Lung (tissue), 12 donors: ENCODE data around the gene TAS1R2. TPM values are rescaled to one million over a fixed set of nuclear protein-coding genes. Genes with fewer than 3 reads are reported as not detected.

Source experiments
- ATAC-seq: fragments of 200-7000 bp; cut with Tn5 transposase; one replicate; pipeline ENCODE4 v1.9.1; 2020; ENCODE audit warnings: moderate number of reproducible peaks; ENCODE audit not compliant: insufficient read depth, low FRiP score
- DNase-seq, 3 donors: peaks; one replicate each; pipeline ENCODE4 v3.0.0-alpha.2; 2013 to 2017
- H3K27ac ChIP-seq, 2 donors: one replicate each; pipeline ENCODE4 v1.5.1; 2013; ENCODE audit warnings: mild to moderate bottlenecking in 2 of 2, moderate library complexity in 2 of 2, control low read depth in 1 of 2, inconsistent platforms in 1 of 2, low read depth in 1 of 2, low read length in 1 of 2
- H3K27me3 ChIP-seq, 3 donors: one replicate each; pipeline ENCODE4 v1.5.1; 2013; ENCODE audit warnings: low read length in 2 of 3; ENCODE audit not compliant: control insufficient read depth in 3 of 3, insufficient read depth in 3 of 3
- H3K36me3 ChIP-seq, 4 donors: one replicate each; pipeline ENCODE4 v1.5.1; 2013; ENCODE audit warnings: low read length in 4 of 4, mild to moderate bottlenecking in 1 of 4, moderate library complexity in 1 of 4; ENCODE audit not compliant: control insufficient read depth in 4 of 4, insufficient read depth in 4 of 4
- H3K4me1 ChIP-seq, 5 donors: one replicate each; pipeline ENCODE4 v1.5.1; 2013; ENCODE audit warnings: low read length in 5 of 5, mild to moderate bottlenecking in 2 of 5, moderate library complexity in 1 of 5; ENCODE audit not compliant: control insufficient read depth in 5 of 5, insufficient read depth in 5 of 5
- H3K4me3 ChIP-seq: one replicate; pipeline ENCODE4 v1.5.1; 2013; ENCODE audit warnings: mild to moderate bottlenecking, control low read depth, moderate library complexity
- H3K9ac ChIP-seq, 2 donors: one replicate each; pipeline ENCODE4 v1.5.1; 2013; ENCODE audit warnings: low read length in 2 of 2, control low read depth in 1 of 2; ENCODE audit not compliant: insufficient read depth in 1 of 2
- H3K9me3 ChIP-seq, 4 donors: one replicate each; pipeline ENCODE4 v1.5.1; 2013; ENCODE audit warnings: low read length in 3 of 4, mild to moderate bottlenecking in 1 of 4, moderate library complexity in 1 of 4; ENCODE audit not compliant: control insufficient read depth in 4 of 4, insufficient read depth in 3 of 4
- CTCF ChIP-seq: IDR thresholded peaks from 2 replicates; pipeline ENCODE4 v1.5.1; 2012; ENCODE audit warnings: mild to moderate bottlenecking; ENCODE audit errors: control extremely low read depth, extremely low read depth
- WGBS, 2 donors: extraction: QIAGEN DNeasy Blood & Tissue Kit; methylation state at CpG; one replicate each; pipeline ENCODE4 v1.1.7; 2013; 5-methylcytosine and 5-hydroxymethylcytosine counted together
- polyA plus RNA-seq, 2 donors: library from polyadenylated mRNA; stranded (reverse); fragments of 200-250 nt; gene quantifications; one replicate each; pipeline ENCODE4 v1.2.1, GENCODE V29; 2013
- total RNA-seq, 2 donors: library from RNA; depleted of rRNA in 1 of 2; stranded (reverse); fragments of >200 nt in 1 of 2; gene quantifications; one replicate each; pipeline ENCODE4 v1.2.1, GENCODE V29; 2014 to 2021
- donor health status: control.
- donor health status: control.
- donor health status: Bipolar disorder and iron deficiency.
- donor health status: healthy.
- donor health status: DM: yes; HTN: yes; CAD: no.

Gene TAS1R2
- total and polyA plus RNA-seq, 4 donors, result not detected

GRCh38 chr1:18885311-18886002 lies 26.0 kb upstream of the TAS1R2 start:
- Histone ChIP-seq H3K9ac (no peak overlapping the region), H3K4me3 (no peak overlapping the region), H3K27ac (no peak overlapping the region), H3K36me3 (peaks cover 0 to 16% (median 8%) of the 10 kb centered on the region in 4 donors), H3K4me1 (no peaks in the 10 kb centered on the region), H3K9me3 (no peaks in the 10 kb centered on the region), H3K27me3 (no peaks in the 10 kb centered on the region)
- DNase-seq (no peak), ATAC-seq (no peak)
- no peak for TF ChIP-seq CTCF
- 92 to 95% methylated on average over 17 of the region's 17 CpGs for WGBS, 2 donors

GRCh38 chr1:18884727-18885126 lies 25.3 kb upstream of the TAS1R2 start:
- WGBS, 2 donors, result 87 to 93% methylated on average over 6 of the region's 6 CpGs

GRCh38 chr1:18884419-18884717 lies 24.9 kb upstream of the TAS1R2 start:
- Histone ChIP-seq H3K4me1 (no peaks in the 10 kb centered on the region), H3K27me3 (no peaks in the 10 kb centered on the region), H3K36me3 (peaks cover 0 to 16% (median 8%) of the 10 kb centered on the region in 4 donors), H3K9me3 (no peaks in the 10 kb centered on the region), H3K9ac (no peak overlapping the region), H3K27ac (no peak overlapping the region), H3K4me3 (no peak overlapping the region)
- TF ChIP-seq CTCF, result no peak
- WGBS, 2 donors, result 67 to 76% methylated on average over 4 of the region's 4 CpGs
- DNase-seq (no peak), ATAC-seq (no peak)

More at GRCh38 chr1:18884727-18885126, 25.3 kb upstream of the TAS1R2 start:
- Histone ChIP-seq H3K27ac (no peak overlapping the region), H3K36me3 (peaks cover 0 to 16% (median 8%) of the 10 kb centered on the region in 4 donors), H3K4me1 (no peaks in the 10 kb centered on the region), H3K27me3 (no peaks in the 10 kb centered on the region), H3K9me3 (no peaks in the 10 kb centered on the region), H3K4me3 (no peak overlapping the region), H3K9ac (no peak overlapping the region)
- TF ChIP-seq CTCF, result no peak
- no peak for DNase-seq
- ATAC-seq, result no peak
